Kidney (tissue), 14 donors: ENCODE data around the gene GLDC. TPM values are rescaled to one million over a fixed set of nuclear protein-coding genes. Genes with fewer than 3 reads are reported as not detected.
"Not testable (repeated sequence)": the region's sequence is repeated elsewhere in the genome, so short reads cannot be mapped to it uniquely, and the experiment has no call there.

Experiments
- DNase-seq, 5 donors: peaks; one replicate each; pipeline ENCODE4 v3.0.0-alpha.2; 2013 to 2020
- FAIRE-seq: peaks from 2 replicates; lab custom pipeline; 2012; peaks lifted over from hg19 to GRCh38; lab: Jason Lieb, UNC
- H3K27ac ChIP-seq, 2 donors: one replicate each; pipeline ENCODE4 v1.7.0; 2013; ENCODE audit warnings: low read depth in 2 of 2, low read length in 2 of 2, inconsistent platforms in 1 of 2
- H3K27me3 ChIP-seq: one replicate; pipeline ENCODE4 v1.7.1; 2013; ENCODE audit warnings: low read length, inconsistent platforms; ENCODE audit not compliant: control insufficient read depth, insufficient read depth
- H3K36me3 ChIP-seq, 3 donors: one replicate each; pipeline versions ENCODE4 v1.7.0 to v1.7.1; 2013; ENCODE audit warnings: low read length in 3 of 3, control low read depth in 1 of 3, inconsistent platforms in 1 of 3; ENCODE audit not compliant: insufficient read depth in 3 of 3, control insufficient read depth in 2 of 3
- H3K4me1 ChIP-seq, 3 donors: one replicate each; pipeline versions ENCODE4 v1.7.0 to v1.7.1; 2013; ENCODE audit warnings: low read length in 3 of 3, inconsistent platforms in 1 of 3, low read depth in 1 of 3; ENCODE audit not compliant: control insufficient read depth in 2 of 3, insufficient read depth in 2 of 3
- H3K4me3 ChIP-seq, 3 donors: one replicate each; pipeline versions ENCODE4 v1.7.0 to v1.8.1; 2013; ENCODE audit warnings: low read length in 3 of 3, control low read depth in 1 of 3, inconsistent platforms in 1 of 3
- H3K9ac ChIP-seq, 3 donors: one replicate each; pipeline versions ENCODE4 v1.7.0 to v1.7.1; 2013; ENCODE audit warnings: low read length in 3 of 3, control low read depth in 1 of 3, inconsistent platforms in 1 of 3
- H3K9me3 ChIP-seq, 3 donors: one replicate each; pipeline versions ENCODE4 v1.7.0 to v1.7.1; 2013; ENCODE audit warnings: low read length in 3 of 3, control low read depth in 1 of 3, inconsistent platforms in 1 of 3; ENCODE audit not compliant: control insufficient read depth in 2 of 3, insufficient read depth in 1 of 3
- CTCF ChIP-seq: IDR thresholded peaks from 3 replicates; pipeline ENCODE4 v1.5.1; 2012; ENCODE audit warnings: mild to moderate bottlenecking, moderate library complexity, borderline replicate concordance; ENCODE audit not compliant: insufficient read depth; ENCODE audit errors: extremely low read depth
- intact Hi-C: fragments of 100-400 bp; cut with DNase I; formaldehyde crosslinking; loops from one replicate; pipeline ENCODE4 v1.11.1; 2022
- polyA plus RNA-seq: library from polyadenylated mRNA; stranded (reverse); fragments of 350-450 nt; fragmentation: Illumina TruSeq; extraction: RNeasy Lipid Tissue Mini Kit (QIAGEN cat#74804); gene quantifications from one replicate; pipeline ENCODE4 v1.2.3, GENCODE V29; 2014; ENCODE audit warnings: low read depth, low replicate concordance; ENCODE audit not compliant: insufficient read depth
- total RNA-seq: library from RNA; stranded (reverse); fragmentation: NEBNext Ultra II Directional; extraction: Animal tissue kit (Norgen Biotek cat#: 25700); gene quantifications from one replicate; pipeline ENCODE4 v1.2.1, GENCODE V29; 2021
- donor health status: control.
- donor health status: control.
- donor health status: control.
- donor health status: control.
- donor health status: control.
- donor health status: DM: yes; HTN: yes; CAD: no.
- donor health status: Normal renal cell carcinoma (clear cell type).

The GLDC gene
- total and polyA plus RNA-seq, 2 donors from 2014 or later, result 60.1 to 79.7 TPM

- intact Hi-C loops, result no loop called here
- H3K4me1 ChIP-seq, result peaks cover 0 to 9% (median 0%) of the 10 kb centered on the region in 3 donors
- no peak for FAIRE-seq
- H3K27me3 ChIP-seq, result peaks cover 6% of the 10 kb centered on the region
- no peak for DNase-seq
- no peak for TF ChIP-seq CTCF
- no peak overlapping the region for H3K27ac ChIP-seq
- H3K4me3 ChIP-seq, result peak overlapping the region; percentile 34 to 88 (median 68)
- H3K9me3 ChIP-seq, result no peaks in the 10 kb centered on the region
- H3K9ac ChIP-seq, result peak overlapping the region in 2 of 3 donors; percentile 29 to 80
- no peaks in the 10 kb centered on the region for H3K36me3 ChIP-seq
These were observed 736 bp upstream of the GLDC start for GRCh38 chr9:6646293-6646636.

- H3K27ac ChIP-seq, result peak overlapping the region; percentile 85
- peak in 2 of 5 donors; percentile 14 to 58 for DNase-seq
- H3K9ac ChIP-seq, result peak overlapping the region in 1 of 3 donors; percentile 88
- intact Hi-C loops, H3K36me3 ChIP-seq, H3K27me3 ChIP-seq, H3K9me3 ChIP-seq, FAIRE-seq: not testable (repeated sequence)
- H3K4me1 ChIP-seq, result peaks cover 0 to 15% (median 3%) of the 10 kb centered on the region in 3 donors
- peak overlapping the region; percentile 36 to 88 (median 69) for H3K4me3 ChIP-seq
These were observed 499 bp downstream of the GLDC start for GRCh38 chr9:6645105-6645354.

- intact Hi-C loops, result no loop called here
- Histone ChIP-seq H3K27ac (peak overlapping the region; percentile 85), H3K27me3 (peaks cover 6% of the 10 kb centered on the region), H3K36me3 (no peaks in the 10 kb centered on the region), H3K9ac (peak overlapping the region in 2 of 3 donors; percentile 22 to 88), H3K9me3 (no peaks in the 10 kb centered on the region), H3K4me3 (peak overlapping the region; percentile 36 to 88 (median 69)), H3K4me1 (peaks cover 0 to 15% (median 7%) of the 10 kb centered on the region in 3 donors)
- DNase-seq (peak in 2 of 5 donors; percentile 39 to 46), FAIRE-seq (no peak)
- TF ChIP-seq CTCF, result no peak
These were observed 1.0 kb downstream of the GLDC start for GRCh38 chr9:6644346-6645104.

GRCh38 chr9:6641961-6642360, 3.6 kb downstream of the GLDC start:
- TF ChIP-seq CTCF, result no peak
- DNase-seq (no peak), FAIRE-seq (no peak)
- Histone ChIP-seq H3K36me3 (no peaks in the 10 kb centered on the region), H3K4me1 (peaks cover 0 to 15% (median 7%) of the 10 kb centered on the region in 3 donors), H3K27ac (peak overlapping the region; percentile 66 to 81), H3K9me3 (no peaks in the 10 kb centered on the region), H3K9ac (peak overlapping the region in 1 of 3 donors; percentile 35), H3K27me3 (peaks cover 6% of the 10 kb centered on the region), H3K4me3 (peak overlapping the region in 1 of 3 donors; percentile 46)
- intact Hi-C loops, result no loop called here
